T47D (cell line): ENCODE results near the gene ARL3.
"Not testable (repeated sequence)": the region's sequence is repeated elsewhere in the genome, so short reads cannot be mapped to it uniquely, and the experiment has no call there.

Experiments used
- DNase-seq, 2 experiments: peaks; one replicate each; pipeline versions ENCODE4 v3.0.0 to v3.0.0-alpha.2; 2011 to 2012; ENCODE audit warnings: low read depth in 1 of 2, low spot score in 1 of 2
- JUND ChIP-seq: IDR thresholded peaks from 2 replicates; pipeline ENCODE4 v1.6.1; 2012; ENCODE audit warnings: low read depth
- in situ Hi-C: cut with HindIII; loops from 2 replicates; pipeline ENCODE4 v1.10.0; 2016; ENCODE audit warnings: low sequenced_read_pairs, low pct_unique_long_range_greater_than_20kb

Gene ARL3

GRCh38 chr10:102729029-102730026 is 15.1 kb upstream of the ARL3 start:
- peak; percentile 75 to 88 for DNase-seq
- TF ChIP-seq JUND, result no peak
- in situ Hi-C loops, result no loop called here

- in situ Hi-C loops, result no loop called here
- no peak for TF ChIP-seq JUND
- DNase-seq, result no peak
Observed at GRCh38 chr10:102727037-102727818, 13.0 kb upstream of the ARL3 start.

- in situ Hi-C loops, result no loop called here
- DNase-seq, result no peak
- no peak for TF ChIP-seq JUND
Observed at GRCh38 chr10:102726274-102726673, 12.1 kb upstream of the ARL3 start.

- in situ Hi-C loops, result no loop called here
- no peak for TF ChIP-seq JUND
- DNase-seq, result no peak
Observed at GRCh38 chr10:102723989-102724388, 9.8 kb upstream of the ARL3 start.

- in situ Hi-C loops, result no loop called here
- no peak for TF ChIP-seq JUND
- peak in 1 of 2 experiments; percentile 70 for DNase-seq
Observed at GRCh38 chr10:102721954-102722353, 7.8 kb upstream of the ARL3 start.

- in situ Hi-C loops, result no loop called here
- no peak for DNase-seq
- no peak for TF ChIP-seq JUND
Observed at GRCh38 chr10:102720775-102721301, 6.6 kb upstream of the ARL3 start.

GRCh38 chr10:102720337-102720736 is 6.1 kb upstream of the ARL3 start:
- in situ Hi-C loops, result no loop called here
- DNase-seq, result no peak
- no peak for TF ChIP-seq JUND

GRCh38 chr10:102718220-102718619 is 4.0 kb upstream of the ARL3 start:
- no peak for TF ChIP-seq JUND
- DNase-seq, result peak in 1 of 2 experiments; percentile 60
- in situ Hi-C loops, result no loop called here

GRCh38 chr10:102716900-102717565 is 2.8 kb upstream of the ARL3 start:
- in situ Hi-C loops, DNase-seq: not testable (repeated sequence)

- in situ Hi-C loops, result no loop called here
- DNase-seq, result no peak
- TF ChIP-seq JUND, result no peak
Observed at GRCh38 chr10:102715880-102716279, 1.7 kb upstream of the ARL3 start.

- DNase-seq, result peak in 1 of 2 experiments; percentile 74
- TF ChIP-seq JUND, result no peak
- in situ Hi-C loops, result no loop called here
Observed at GRCh38 chr10:102714621-102715455, 641 bp upstream of the ARL3 start, which contains the start of gene SFXN2. Gene SFXN2 (plus strand): TSS chr10:102714636. CDS start chr10:102726637, 12,001 bp downstream.

- DNase-seq, result no peak
- no peak for TF ChIP-seq JUND
- in situ Hi-C loops, result no loop called here
Observed at GRCh38 chr10:102713539-102713813, 721 bp downstream of the ARL3 start.
